Common myeloid progenitor, CD34-positive (primary cell): ENCODE data around the gene UGGT2.

ENCODE experiments used
- CTCF ChIA-PET: fragments of 350-600 bp; sonication (Branson Sonifier 250); formaldehyde crosslinking; loops from one replicate; lab custom pipeline; 2021; ENCODE audit warnings: antibody characterized with exemption; lab: Charles Lee
- POLR2A ChIA-PET: fragments of 350-600 bp; sonication (Branson Sonifier 250); formaldehyde crosslinking; loops from one replicate; lab custom pipeline; 2021; ENCODE audit warnings: antibody characterized with exemption; lab: Charles Lee
- DNase-seq, 3 donors: peaks; one replicate each; pipeline versions ENCODE4 v3.0.0 to v3.0.0-alpha.2; 2013
- H3K27ac ChIP-seq, 2 experiments: 1 replicate in 1 of 2; 2 replicates in 1 of 2; pipeline ENCODE4 v1.7.0; 2013; ENCODE audit warnings: inconsistent platforms in 2 of 2, low read length in 2 of 2, mild to moderate bottlenecking in 2 of 2, low read depth in 1 of 2, moderate library complexity in 1 of 2; ENCODE audit not compliant: severe bottlenecking in 2 of 2, insufficient read depth in 1 of 2, poor library complexity in 1 of 2
- H3K27me3 ChIP-seq, 5 experiments: replicated peaks in 2 of 5; 1 replicate in 3 of 5; 2 replicates in 2 of 5; pipeline versions ENCODE4 v1.6.1 to v1.7.0; 2013; ENCODE audit warnings: low read length in 4 of 5, mild to moderate bottlenecking in 2 of 5, moderate library complexity in 2 of 5, inconsistent platforms in 1 of 5; ENCODE audit not compliant: insufficient read depth in 5 of 5, control insufficient read depth in 4 of 5
- H3K36me3 ChIP-seq, 4 experiments: 1 replicate in 2 of 4; 2 replicates in 2 of 4; pipeline versions ENCODE4 v1.6.1 to v1.7.0; 2013; ENCODE audit warnings: low read length in 3 of 4, control low read depth in 1 of 4, mild to moderate bottlenecking in 1 of 4; ENCODE audit not compliant: control insufficient read depth in 4 of 4, insufficient read depth in 4 of 4
- H3K4me1 ChIP-seq, 4 experiments: 1 replicate in 3 of 4; 2 replicates in 1 of 4; pipeline versions ENCODE4 v1.6.1 to v1.7.1; 2013; ENCODE audit warnings: low read length in 3 of 4, mild to moderate bottlenecking in 3 of 4, control low read depth in 1 of 4, inconsistent platforms in 1 of 4, moderate library complexity in 1 of 4; ENCODE audit not compliant: control insufficient read depth in 4 of 4, insufficient read depth in 4 of 4; ENCODE audit errors: control extremely low read depth in 1 of 4
- H3K4me3 ChIP-seq, 7 experiments: 1 replicate in 4 of 7; 2 replicates in 3 of 7; pipeline versions ENCODE4 v1.5.1 to v1.7.0; 2013; ENCODE audit warnings: mild to moderate bottlenecking in 7 of 7, low read length in 6 of 7, moderate library complexity in 6 of 7, inconsistent platforms in 2 of 7, low read depth in 2 of 7, control low read depth in 1 of 7; ENCODE audit not compliant: insufficient read depth in 4 of 7, control insufficient read depth in 1 of 7; ENCODE audit errors: extremely low read depth in 1 of 7
- H3K9me3 ChIP-seq, 5 experiments: 1 replicate in 4 of 5; 2 replicates in 1 of 5; pipeline versions ENCODE4 v1.6.1 to v1.7.1; 2013; ENCODE audit warnings: low read length in 4 of 5, mild to moderate bottlenecking in 2 of 5, inconsistent platforms in 1 of 5, low read depth in 1 of 5, moderate library complexity in 1 of 5; ENCODE audit not compliant: control insufficient read depth in 4 of 5, insufficient read depth in 2 of 5; ENCODE audit errors: control extremely low read depth in 1 of 5
- WGBS: methylation state at CpG from one replicate; pipeline ENCODE4 v1.1.5; 2013; ENCODE audit not compliant: insufficient coverage; 5-methylcytosine and 5-hydroxymethylcytosine counted together

The UGGT2 gene

DNA sequence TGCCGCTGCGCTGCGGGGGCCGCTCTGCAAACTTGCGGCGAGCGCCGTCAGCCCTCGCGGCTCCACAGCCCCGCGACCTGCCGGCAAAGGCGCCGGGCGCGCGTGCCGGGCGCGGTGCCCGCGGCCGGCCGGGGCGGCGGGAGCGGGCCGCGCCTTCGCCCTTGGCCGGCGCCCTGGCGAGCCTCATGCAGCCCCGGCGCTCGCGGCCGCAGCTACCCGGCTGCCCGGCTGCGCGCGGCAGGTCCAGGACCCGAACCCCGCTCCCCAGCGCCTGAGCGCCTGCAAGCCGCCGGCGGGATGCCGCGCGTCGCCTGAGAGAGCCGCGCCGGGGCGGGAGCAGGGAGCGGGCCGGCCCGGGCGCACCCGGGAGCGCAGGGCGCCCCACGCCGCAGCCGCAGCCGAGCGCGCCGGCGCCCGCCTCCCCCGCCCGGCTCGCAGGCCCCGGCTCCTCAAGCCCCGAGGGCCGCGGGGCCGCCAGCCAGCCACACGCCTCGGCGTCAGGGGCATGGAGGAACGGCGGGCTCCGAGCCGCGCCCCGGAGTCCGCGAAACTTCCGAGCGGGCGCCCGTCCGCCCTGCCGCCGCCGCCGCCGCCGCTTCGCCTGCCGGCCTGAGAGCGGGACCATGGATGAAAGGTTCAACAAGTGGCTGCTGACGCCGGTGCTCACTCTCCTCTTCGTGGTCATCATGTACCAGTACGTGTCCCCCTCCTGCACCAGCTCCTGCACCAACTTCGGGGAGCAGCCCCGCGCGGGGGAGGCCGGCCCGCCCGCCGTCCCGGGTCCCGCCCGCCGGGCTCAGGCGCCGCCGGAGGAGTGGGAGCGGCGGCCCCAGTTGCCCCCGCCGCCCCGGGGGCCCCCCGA lies 37.3 kb upstream of the UGGT2 start:
- WGBS: under 1% methylated on average over 109 of the region's 133 CpGs
- ChIA-PET CTCF (no interaction called here), POLR2A (no interaction called here)
- H3K9me3 ChIP-seq: no peaks in the 10 kb centered on the region
- H3K27me3 ChIP-seq: peaks cover 24 to 77% (median 57%) of the 10 kb centered on the region in 5 experiments
- H3K36me3 ChIP-seq: no peaks in the 10 kb centered on the region
- H3K4me1 ChIP-seq: peaks cover 0 to 21% (median 12%) of the 10 kb centered on the region in 4 experiments
- DNase-seq: peak in 2 of 3 donors; percentile 13 to 35
- peak overlapping the region in 6 of 7 experiments; percentile 45 to 66 (median 56) for H3K4me3 ChIP-seq
- H3K27ac ChIP-seq: no peak overlapping the region

DNA sequence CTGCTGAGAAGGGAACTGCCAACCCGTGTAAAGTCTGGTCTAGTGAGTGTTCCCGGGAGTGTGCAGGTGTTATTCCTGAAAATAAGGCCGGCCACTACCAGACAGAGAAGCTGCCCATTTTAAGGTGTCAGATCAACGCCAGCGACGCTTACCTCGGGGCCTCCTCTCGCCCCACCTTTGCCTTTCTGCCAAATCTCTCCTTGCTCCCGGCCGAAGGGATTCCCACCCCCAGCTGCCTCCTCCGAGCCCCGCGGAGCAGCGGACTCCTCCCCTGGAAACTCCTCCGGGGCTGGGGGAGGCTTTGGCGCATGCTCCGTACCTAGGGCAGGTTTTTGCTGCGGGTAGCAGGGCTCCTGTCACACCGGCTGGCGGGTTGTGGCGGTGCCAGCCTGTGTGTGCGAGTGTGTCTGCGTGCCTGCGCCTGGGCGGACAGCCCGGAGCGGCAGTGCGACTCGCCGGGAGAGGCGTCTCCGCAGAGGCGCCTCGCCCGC lies 36.6 kb upstream of the UGGT2 start, which contains the start of gene HS6ST3:
Gene HS6ST3, plus strand, starts transcription at position 359 of the 491 bp plus-strand sequence.
- H3K4me1 ChIP-seq: peaks cover 0 to 21% (median 12%) of the 10 kb centered on the region in 4 experiments
- peaks cover 24 to 75% (median 57%) of the 10 kb centered on the region in 5 experiments for H3K27me3 ChIP-seq
- CTCF ChIA-PET: no interaction called here
- H3K9me3 ChIP-seq: no peaks in the 10 kb centered on the region
- POLR2A ChIA-PET: no interaction called here
- no peak within 1 kb of the TSS for H3K27ac ChIP-seq
- peak; percentile 9 to 53 (median 44) for DNase-seq
- no peaks in the 10 kb centered on the region for H3K36me3 ChIP-seq
- H3K4me3 ChIP-seq: peak within 1 kb of the TSS in 6 of 7 experiments; percentile 45 to 66 (median 56)
- WGBS: under 1% methylated on average over 35 of the region's 35 CpGs

- H3K4me1 ChIP-seq: peaks cover 0 to 21% (median 12%) of the 10 kb centered on the region in 4 experiments
- 40% methylated on average over 1 of the region's 4 CpGs for WGBS
- no peak overlapping the region for H3K4me3 ChIP-seq
- ChIA-PET CTCF (interaction anchor here (0.8 to 1.0 kb wide), 2 partner anchors 10 to 12 kb away, joined by 3 to 4 read pairs; no protein-coding TSS in a partner anchor), POLR2A (no interaction called here)
- no peaks in the 10 kb centered on the region for H3K36me3 ChIP-seq
- peaks cover 24 to 68% (median 52%) of the 10 kb centered on the region in 5 experiments for H3K27me3 ChIP-seq
- no peak overlapping the region for H3K27ac ChIP-seq
- no peak for DNase-seq
- H3K9me3 ChIP-seq: no peaks in the 10 kb centered on the region
Observed at GRCh38 chr13:96089139-96089538, 35.9 kb upstream of the UGGT2 start.

DNA sequence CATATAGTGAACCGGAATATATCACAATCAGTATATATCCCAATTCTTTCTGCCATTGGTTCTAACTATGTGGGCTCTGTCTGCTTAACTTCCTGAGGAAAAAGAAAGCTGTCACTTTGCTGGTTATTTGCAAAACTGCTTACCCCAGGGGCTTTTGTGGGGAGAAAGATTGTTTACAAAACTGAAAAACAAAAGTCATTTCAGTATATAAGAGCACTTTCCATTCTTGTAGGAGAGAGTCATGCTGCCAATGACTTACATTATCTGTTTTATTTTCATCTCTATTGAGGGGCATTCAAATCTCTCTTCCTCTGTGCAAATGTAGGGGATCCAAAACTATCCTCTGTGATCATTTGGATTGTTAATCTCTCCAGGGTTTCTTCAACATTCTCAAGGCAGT lies 33.5 kb upstream of the UGGT2 start:
- no CpG with 5 or more reads among the region's 1 CpG for WGBS
- POLR2A ChIA-PET: no interaction called here
- Histone ChIP-seq H3K9me3 (no peaks in the 10 kb centered on the region), H3K36me3 (no peaks in the 10 kb centered on the region), H3K4me1 (peaks cover 0 to 20% (median 12%) of the 10 kb centered on the region in 4 experiments), H3K27me3 (peaks cover 13 to 53% (median 30%) of the 10 kb centered on the region in 5 experiments), H3K27ac (no peak overlapping the region), H3K4me3 (no peak overlapping the region)
- CTCF ChIA-PET: interaction anchor here (1.3 kb wide), 1 partner anchor 18 kb away, joined by 3 read pairs; no protein-coding TSS in a partner anchor
- DNase-seq: no peak

GRCh38 chr13:96082640-96083039 lies 29.4 kb upstream of the UGGT2 start:
- no peak for DNase-seq
- H3K36me3 ChIP-seq: no peaks in the 10 kb centered on the region
- H3K9me3 ChIP-seq: no peaks in the 10 kb centered on the region
- peaks cover 0 to 26% (median 6%) of the 10 kb centered on the region in 5 experiments for H3K27me3 ChIP-seq
- no peaks in the 10 kb centered on the region for H3K4me1 ChIP-seq
- ChIA-PET POLR2A (interaction anchor here (0.9 kb wide), 1 partner anchor 9 kb away, joined by 3 read pairs; no protein-coding TSS in a partner anchor), CTCF (no interaction called here)
- H3K27ac ChIP-seq: no peak overlapping the region
- H3K4me3 ChIP-seq: no peak overlapping the region

- WGBS: no CpG with 5 or more reads among the region's 2 CpGs
- Histone ChIP-seq H3K4me1 (no peaks in the 10 kb centered on the region), H3K9me3 (no peaks in the 10 kb centered on the region), H3K27me3 (peaks cover 0 to 23% (median 3%) of the 10 kb centered on the region in 5 experiments), H3K4me3 (no peak overlapping the region), H3K36me3 (no peaks in the 10 kb centered on the region), H3K27ac (no peak overlapping the region)
- no peak for DNase-seq
- ChIA-PET CTCF (interaction anchor here (1.3 kb wide), 1 partner anchor 62 kb away, joined by 3 read pairs; no protein-coding TSS in a partner anchor), POLR2A (no interaction called here)
Observed at GRCh38 chr13:96081888-96082287, 28.7 kb upstream of the UGGT2 start.
